Ureter (tissue), 1 donor: Measurements from ENCODE around the gene RNF135. TPM values are rescaled to one million over a fixed set of nuclear protein-coding genes. Genes with fewer than 3 reads are reported as not detected.
"Not testable (repeated sequence)": the region's sequence is repeated elsewhere in the genome, so short reads cannot be mapped to it uniquely, and the experiment has no call there.

Experiments
- DNase-seq: peaks from one replicate; pipeline ENCODE4 v3.0.0-alpha.2; 2020; ENCODE audit warnings: low spot score
- total RNA-seq: library from RNA; stranded (reverse); gene quantifications from one replicate; pipeline ENCODE4 v1.2.4, GENCODE V29; 2023
- donor health status: DM: yes; HTN: yes; CAD: no.

The RNF135 gene
- total RNA-seq, 1 donor from 2014 or later: 22.3 TPM

DNA sequence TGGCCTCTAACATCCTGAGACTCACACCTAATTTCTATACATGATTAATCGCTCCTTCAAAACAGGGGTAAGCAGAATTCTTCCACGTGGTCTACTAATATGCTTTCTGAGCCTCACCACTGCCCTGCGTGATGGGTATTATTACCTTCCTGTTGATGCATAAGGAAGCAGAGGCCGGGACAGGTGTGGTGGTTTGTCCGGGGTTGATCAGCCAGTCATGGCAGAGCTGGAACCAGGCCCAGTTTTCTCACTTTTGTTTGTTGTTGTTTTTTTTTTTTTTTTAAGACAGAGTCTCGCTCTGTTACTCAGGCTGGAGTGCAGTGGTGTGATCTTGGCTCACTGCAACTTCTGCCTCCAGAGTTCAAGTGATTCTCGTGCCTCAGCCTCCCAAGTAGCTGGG is 31.2 kb downstream of the RNF135 start:
- DNase-seq: no peak

DNA sequence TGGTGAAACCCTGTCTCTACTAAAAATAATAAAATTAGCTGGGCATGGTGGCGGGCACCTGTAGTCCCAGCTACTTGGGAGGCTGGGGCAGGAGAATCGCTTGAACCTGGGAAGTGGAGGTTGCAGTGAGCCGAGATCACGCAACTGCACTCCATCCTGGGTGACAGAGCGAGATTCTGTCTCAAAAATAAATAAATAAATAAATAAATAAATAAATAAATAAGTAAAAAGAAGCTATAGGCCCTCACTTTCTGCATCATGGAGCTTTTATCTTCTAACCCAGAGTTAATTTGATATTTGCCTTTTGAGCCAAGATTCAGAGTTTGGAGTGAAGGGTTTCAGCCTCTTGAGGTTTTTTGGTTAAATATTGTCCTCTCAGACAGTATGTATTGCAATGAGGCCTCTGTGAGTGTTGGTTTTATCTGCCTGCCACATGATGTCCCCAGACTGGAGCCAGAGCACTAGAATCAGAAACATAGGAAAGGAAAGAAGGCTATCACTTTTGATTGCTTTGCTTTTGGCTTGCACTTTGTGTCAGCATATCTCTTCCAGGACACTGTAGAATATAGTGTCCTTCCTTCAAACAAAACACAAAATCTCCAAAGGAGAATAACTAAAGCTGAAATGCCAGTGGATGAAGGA is 32.5 kb downstream of the RNF135 start:
- DNase-seq: no peak

DNA sequence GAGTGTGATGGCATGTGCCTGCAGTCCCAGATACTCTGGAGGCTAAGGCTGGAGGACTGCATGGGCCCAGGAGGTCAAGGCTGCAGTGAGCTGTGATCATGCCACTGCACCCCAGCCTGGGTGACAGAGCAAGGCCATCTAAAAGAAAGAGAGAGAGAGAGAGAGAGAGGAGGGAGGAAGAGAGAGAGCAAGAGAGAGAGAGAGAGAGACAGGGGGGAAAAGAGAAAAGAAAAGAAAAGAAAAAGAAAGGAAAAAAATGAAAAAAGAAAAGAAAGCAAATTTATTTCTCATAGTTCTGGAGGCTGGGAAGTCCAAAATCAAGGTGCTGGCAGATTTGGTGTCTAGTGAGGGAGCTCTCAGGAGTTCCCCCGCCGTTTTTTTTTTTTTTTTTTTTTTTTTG is 33.3 kb downstream of the RNF135 start:
- DNase-seq: no peak

DNA sequence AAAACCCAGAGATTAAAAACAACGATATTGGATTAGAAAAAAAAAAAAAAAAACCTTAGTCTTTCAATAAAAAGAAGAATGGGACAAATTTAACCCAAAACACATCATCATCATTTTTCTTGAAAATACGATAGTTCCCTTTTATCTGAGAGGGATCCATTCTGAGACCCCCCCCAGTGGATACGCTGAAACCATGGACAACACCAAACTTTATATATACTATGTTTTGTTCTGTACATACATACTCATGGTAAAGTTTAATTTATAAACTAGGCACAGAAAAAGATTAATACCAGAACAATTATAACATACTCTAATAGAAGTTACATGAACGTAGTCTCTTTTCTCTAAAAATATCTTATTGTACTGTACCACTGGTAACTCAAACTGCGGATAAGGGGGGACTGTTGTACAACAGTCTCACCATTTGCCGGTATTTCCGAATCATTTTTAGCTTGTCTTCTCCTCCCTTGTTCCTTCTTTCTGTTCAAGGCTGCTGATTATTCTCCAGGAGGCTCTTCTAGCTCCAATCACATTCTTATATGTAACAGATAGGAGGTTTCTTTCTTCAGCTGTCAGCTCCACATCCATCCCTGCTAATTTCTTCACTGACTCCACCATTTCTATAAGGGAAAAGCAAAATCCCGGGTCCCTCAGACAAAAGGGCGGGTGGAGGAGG is 37.0 kb downstream of the RNF135 start:
- DNase-seq: no peak

DNA sequence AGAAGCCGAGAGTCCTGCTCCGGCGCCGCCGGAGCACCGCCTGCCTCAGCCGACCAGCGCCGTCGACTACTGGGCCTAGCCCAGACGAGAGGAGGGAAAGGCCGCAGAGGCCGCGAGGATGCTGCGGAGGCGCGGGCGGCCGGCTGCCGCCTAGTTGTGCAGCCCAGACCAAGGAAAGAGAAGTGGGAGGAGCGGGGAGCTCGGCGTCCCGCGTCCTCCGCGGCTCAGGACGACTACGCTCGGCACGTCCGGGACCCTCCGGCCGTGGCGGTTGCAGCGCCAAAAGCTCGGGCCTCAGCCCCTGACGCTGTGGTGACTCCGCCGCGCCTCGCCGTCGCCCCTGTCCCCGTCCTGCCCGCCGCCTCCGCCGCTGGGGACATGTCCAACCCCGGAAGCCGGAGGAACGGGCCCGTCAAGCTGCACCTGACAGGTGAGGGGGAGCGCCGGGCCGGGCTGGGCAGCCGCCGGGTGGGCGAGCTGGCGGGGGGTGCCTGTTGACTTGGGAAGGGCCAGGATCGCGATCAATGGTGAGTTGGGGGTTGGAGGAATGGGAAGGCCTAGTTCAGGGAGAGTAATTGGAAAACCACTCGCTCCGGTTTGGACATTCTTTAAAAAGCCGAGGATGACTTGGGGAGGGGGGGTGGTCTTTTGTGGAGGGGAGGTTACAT is 37.7 kb downstream of the RNF135 start:
- peak; percentile 49 for DNase-seq

DNA sequence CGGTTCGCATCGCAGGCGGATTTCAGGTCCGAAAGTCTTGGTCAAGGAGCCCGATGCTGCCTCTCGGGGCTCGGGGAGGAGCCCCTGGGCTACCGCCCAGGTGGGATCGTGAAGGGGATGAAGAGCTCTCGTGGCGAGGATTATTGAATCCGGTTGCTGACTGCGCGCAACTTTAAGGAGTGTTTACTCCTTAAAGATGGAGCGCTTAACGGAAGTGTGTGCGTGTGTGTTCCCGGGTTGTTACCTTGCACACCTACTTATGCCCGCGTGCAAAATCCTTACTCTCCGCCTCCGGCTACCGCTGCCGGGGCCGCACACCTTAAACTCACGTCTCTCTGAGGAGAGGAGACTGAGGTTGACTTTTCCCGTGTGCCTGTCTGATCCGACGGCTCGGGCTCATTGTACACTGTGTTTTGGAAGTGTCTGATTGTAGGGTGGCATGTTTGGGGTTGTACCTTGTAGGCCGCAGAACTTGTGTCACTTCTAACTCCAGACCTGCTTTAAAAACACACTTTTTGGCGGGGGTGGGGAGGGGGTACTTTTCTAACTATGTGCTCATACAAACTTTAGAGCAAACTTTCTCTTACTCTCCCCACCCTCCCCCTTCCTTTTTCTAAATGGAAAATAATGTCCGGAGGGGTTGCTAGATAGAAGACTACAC is 38.3 kb downstream of the RNF135 start:
- not testable (repeated sequence) for DNase-seq

DNA sequence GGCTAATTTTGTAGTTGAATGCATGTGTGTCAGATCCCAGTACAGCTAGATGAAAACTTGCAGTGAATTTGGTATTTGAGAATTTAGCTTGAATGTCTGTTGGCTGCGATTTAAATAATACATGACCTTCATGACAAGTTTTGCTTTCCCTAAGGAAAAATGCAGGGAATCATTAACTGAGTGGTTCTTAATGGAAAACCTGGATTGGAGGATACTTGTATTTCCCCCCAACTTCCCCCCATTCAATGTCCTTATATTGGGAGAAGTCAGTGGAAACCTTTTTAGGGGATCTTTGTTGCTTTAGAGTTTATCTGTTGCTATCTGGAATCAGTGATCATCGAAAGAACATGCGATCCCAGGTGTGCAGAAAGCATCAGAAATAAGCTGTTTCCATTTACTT is 39.2 kb downstream of the RNF135 start:
- not testable (repeated sequence) for DNase-seq

DNA sequence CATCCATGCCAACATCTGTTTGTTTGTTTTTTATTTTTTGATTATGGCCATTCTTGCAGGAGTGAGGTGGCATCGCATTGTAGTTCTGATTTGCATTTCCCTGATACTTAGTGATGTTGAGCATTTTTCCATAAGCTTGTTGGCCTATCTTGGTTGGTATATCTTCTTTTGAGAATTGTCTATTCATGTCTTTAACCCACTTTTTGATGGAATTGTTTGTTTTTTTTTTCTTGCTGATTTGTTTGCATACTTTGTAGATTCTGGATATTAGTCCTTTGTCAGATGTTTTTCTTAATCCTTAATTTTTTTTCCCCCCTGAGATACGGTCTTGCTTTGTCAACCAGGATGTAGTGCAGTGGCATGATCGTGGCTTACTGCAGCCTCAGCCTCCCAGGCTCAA is 43.0 kb downstream of the RNF135 start:
- no peak for DNase-seq

DNA sequence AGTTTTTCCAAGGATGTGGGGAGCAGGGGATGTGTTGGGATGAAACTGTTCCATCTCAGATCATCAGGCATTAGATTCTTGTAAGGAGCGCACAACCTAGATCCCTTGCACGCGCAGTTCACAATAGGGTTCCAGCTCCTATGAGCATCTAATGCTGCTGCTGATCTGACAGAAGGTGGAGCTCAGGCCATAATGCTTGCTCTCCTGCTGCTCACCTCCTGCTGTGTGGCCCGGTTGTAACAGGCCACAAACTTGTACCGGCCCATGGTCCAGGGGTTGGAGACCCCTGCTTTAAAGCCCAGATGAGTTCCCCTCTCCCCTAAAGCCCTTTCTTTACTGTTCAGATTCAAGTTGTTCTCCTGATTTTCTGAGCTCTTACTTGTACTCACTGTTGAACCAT is 44.8 kb downstream of the RNF135 start:
- no peak for DNase-seq

DNA sequence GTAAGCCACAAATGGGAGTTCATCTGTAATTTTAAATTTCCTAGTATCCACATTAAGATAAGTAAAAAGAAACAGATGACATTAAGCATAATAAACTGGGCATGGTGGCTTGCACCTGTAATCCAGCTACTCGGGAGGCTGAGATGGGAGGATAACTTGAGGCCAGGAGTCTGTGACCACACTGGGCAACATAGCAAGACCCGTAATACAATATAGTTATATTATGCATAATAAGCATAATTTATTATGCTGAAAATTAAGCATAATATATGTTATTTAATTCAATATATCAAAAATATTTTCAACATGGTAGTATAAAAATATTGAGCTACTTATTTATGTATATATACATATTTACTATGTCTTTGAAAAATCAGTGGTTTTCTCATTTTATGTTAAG is 48.2 kb downstream of the RNF135 start:
- DNase-seq: no peak

DNA sequence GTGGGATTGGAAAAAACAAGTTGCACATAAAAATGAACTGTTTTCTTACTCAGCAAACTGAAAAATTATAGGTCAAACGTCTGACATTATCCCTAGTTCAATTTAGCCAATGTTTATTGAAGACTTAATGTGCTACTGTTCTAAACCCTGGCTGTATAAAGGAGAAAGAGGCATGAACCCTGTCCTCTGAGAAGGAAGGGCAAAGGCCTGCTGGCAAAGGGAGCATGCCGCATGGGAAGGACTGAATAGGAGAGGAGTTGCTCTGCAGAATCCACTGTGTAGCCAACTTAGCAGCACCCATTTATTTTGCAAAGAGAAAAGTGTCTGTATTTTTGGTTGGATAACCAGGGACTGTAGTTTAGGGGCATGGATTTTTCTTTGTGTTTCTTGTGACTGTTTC is 52.3 kb downstream of the RNF135 start:
- not testable (repeated sequence) for DNase-seq

DNA sequence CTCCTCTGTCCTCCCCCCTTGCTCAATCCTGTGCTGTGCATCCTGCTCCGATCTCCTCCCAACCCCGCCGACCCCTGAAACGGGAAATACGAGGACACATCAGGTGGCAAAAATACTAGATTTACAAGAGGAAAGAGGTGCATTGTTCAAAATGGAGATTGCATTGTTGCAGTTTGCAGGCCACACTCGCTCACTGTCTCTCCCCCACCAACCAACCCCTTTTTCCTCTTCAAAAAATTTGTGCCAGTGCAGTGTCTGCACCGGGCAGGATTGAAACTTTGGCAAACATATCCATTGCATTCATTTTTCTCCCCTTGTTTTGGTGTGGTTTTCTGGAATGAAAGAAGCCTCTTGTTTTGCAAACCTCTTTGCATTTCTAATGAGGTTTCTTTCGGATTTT is 61.0 kb downstream of the RNF135 start:
- DNase-seq: no peak

DNA sequence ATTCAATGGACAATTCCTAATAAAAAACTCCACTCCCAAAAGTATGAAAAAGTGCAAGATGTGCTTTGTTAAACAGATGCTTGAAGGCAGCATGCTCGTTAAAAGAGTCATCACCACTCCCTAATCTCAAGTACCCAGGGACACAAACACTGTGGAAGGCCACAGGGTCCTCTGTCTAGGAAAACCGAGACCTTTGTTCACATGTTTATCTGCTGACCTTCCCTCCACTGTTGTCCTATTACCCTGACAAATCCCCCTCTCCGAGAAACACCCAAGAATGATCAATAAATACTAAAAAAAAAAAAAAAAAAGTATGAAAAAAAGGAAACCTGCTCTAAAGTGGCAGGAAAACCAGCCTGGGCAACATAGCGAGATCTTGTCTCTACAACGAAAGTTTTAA is 64.8 kb downstream of the RNF135 start:
- DNase-seq: not testable (repeated sequence)

DNA sequence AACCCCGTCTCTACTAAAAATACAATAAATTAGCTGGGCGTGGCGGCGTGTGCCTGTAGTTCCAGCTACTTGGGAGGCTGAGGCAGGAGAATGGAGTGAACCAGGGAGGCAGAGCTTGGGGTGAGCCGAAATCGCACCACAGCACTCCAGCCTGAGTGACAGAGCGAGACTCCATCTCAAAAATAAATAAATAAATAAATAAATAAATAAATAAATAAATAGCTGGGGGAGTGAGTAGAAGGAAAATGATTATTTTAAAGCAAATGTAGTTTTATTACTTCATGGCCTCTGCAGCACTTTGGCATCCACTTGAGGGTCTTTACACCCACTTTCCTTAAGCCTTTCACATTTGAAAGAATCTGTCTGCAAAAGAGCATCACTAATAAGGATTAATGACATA is 70.0 kb downstream of the RNF135 start:
- DNase-seq: not testable (repeated sequence)

DNA sequence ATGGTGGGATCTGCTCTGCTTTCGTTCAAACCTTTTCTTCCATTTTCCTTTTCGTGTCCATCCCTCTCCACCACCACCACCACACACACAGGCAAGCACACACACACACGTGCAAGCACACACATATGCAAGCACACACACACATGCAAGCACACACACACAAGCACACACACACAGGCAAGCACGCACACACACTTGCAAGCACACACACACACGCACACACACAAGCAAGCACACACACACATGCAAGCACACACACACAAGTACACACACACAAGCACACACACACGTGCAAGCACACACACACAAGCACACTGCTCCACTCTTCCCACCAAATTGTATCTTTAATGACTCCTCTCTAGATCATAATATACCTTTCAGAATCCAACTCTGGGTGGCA is 71.5 kb downstream of the RNF135 start:
- DNase-seq: not testable (repeated sequence)

DNA sequence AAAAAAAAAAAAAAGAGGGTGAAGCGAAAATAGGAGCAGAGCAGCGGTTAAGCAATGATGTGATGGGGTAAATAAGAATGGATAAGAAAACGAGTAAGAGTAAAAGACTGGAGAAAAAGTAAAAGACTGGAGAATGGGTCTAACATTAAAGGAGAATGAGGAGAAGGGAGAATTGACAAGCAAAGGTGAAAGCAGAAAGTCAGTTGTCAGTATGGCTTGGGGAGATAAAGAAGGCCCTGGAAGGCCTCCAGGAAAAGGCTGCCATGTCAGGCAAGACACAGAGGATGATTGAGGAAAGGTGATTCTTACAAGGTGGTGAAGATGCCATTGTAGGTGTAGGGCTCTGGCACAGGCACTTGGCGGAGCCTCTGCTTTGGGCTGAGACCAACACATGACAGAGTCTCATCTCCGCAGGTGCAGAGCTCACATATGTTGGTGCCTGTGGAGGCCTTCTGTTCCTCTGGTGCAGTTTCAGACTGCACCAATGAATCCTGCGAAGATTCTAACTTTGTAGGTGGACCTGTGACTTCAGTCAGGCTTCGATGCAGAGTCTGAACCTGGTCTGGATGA is 76.1 kb downstream of the RNF135 start:
- not testable (repeated sequence) for DNase-seq

DNA sequence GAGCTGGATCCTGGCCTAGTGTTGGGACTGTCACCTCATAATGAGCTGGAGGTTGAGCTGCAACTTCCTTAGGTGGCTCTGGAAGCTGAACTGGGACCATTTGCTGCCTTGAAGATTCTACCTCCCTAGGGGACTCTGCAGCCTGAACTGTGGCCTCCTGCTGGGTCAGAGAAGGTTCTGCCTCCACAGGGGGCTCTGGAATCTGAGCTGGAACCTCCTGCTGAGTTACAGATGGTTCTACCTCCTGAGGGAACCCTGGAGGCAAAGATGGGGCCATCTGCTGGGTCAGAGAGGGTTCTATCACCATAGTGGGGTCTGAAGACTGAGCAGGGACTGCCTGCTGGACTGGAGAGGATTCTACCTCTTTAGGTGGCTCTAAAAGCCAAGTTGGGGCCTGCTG is 77.3 kb downstream of the RNF135 start:
- no peak for DNase-seq

DNA sequence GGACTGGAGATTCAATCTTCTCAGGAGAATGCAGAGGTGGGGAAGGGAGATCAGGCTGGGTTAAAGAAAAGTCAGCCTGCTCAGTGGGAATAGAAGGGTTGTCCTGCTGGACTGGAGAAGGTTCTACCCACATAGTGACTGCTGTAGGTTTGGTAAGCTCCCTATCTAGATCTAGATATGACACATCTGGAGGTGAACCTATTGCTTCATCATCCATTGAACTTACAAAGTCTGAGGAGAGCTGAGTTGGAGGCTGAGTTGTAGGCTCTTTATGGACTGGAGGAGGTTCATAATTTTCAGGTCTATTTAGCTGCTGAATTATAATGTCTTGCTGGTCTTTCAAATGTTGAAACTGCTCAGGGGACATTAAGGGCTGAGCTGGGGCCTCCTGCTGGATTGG is 77.9 kb downstream of the RNF135 start:
- DNase-seq: no peak
